A549 (cell line): ENCODE results near the gene RHBDL2.

Experiments used
- CEBPB ChIP-seq, 2 experiments: fragments of >200 bp in 1 of 2; sonication (Bioruptor Twin) in 1 of 2; formaldehyde crosslinking in 1 of 2; IDR thresholded peaks; 2 replicates each; pipeline ENCODE4 v1.6.1; 2012 to 2016
- CTCF ChIP-seq: fragments of >200 bp; sonication (Bioruptor Twin); formaldehyde crosslinking; IDR thresholded peaks from 3 replicates; pipeline ENCODE4 v1.5.1; 2016
- HES2 ChIP-seq: fragments of >200 bp; sonication (Bioruptor Twin); formaldehyde crosslinking; IDR thresholded peaks from 2 replicates; pipeline ENCODE4 v1.6.1; 2016
- JUN ChIP-seq, 2 experiments: fragments of >200 bp; sonication (Bioruptor Twin); formaldehyde crosslinking; IDR thresholded peaks; 2 replicates in 1 of 2; 3 replicates in 1 of 2; pipeline ENCODE4 v1.6.1; 2016 to 2017
- NR3C1 ChIP-seq: fragments of >200 bp; sonication (Bioruptor Twin); formaldehyde crosslinking; IDR thresholded peaks from 3 replicates; pipeline ENCODE4 v1.6.1; 2017
- POLR2A ChIP-seq: IDR thresholded peaks from 2 replicates; pipeline ENCODE4 v1.6.1; 2012; ENCODE audit warnings: mild to moderate bottlenecking, low read length
- TF ChIP-seq, protein P1 (sequence below): fragments of 200-600 bp; sonication (generic); IDR thresholded peaks from 2 replicates; pipeline ENCODE4 v1.6.1; 2016; ENCODE audit warnings: antibody characterized with exemption, mild to moderate bottlenecking, moderate library complexity
- TF ChIP-seq, protein P2 (sequence below): fragments of >200 bp; sonication (Bioruptor Twin); formaldehyde crosslinking; IDR thresholded peaks from 3 replicates; pipeline ENCODE4 v1.6.1; 2016

- no peak for TF ChIP-seq CTCF
- TF ChIP-seq, protein P1, sequence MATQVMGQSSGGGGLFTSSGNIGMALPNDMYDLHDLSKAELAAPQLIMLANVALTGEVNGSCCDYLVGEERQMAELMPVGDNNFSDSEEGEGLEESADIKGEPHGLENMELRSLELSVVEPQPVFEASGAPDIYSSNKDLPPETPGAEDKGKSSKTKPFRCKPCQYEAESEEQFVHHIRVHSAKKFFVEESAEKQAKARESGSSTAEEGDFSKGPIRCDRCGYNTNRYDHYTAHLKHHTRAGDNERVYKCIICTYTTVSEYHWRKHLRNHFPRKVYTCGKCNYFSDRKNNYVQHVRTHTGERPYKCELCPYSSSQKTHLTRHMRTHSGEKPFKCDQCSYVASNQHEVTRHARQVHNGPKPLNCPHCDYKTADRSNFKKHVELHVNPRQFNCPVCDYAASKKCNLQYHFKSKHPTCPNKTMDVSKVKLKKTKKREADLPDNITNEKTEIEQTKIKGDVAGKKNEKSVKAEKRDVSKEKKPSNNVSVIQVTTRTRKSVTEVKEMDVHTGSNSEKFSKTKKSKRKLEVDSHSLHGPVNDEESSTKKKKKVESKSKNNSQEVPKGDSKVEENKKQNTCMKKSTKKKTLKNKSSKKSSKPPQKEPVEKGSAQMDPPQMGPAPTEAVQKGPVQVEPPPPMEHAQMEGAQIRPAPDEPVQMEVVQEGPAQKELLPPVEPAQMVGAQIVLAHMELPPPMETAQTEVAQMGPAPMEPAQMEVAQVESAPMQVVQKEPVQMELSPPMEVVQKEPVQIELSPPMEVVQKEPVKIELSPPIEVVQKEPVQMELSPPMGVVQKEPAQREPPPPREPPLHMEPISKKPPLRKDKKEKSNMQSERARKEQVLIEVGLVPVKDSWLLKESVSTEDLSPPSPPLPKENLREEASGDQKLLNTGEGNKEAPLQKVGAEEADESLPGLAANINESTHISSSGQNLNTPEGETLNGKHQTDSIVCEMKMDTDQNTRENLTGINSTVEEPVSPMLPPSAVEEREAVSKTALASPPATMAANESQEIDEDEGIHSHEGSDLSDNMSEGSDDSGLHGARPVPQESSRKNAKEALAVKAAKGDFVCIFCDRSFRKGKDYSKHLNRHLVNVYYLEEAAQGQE = no peak
- no peak for TF ChIP-seq POLR2A
- TF ChIP-seq JUN (IDR thresholded peaks at IDR 0.05) = no peak
- TF ChIP-seq HES2 = no peak
- TF ChIP-seq, protein P2, sequence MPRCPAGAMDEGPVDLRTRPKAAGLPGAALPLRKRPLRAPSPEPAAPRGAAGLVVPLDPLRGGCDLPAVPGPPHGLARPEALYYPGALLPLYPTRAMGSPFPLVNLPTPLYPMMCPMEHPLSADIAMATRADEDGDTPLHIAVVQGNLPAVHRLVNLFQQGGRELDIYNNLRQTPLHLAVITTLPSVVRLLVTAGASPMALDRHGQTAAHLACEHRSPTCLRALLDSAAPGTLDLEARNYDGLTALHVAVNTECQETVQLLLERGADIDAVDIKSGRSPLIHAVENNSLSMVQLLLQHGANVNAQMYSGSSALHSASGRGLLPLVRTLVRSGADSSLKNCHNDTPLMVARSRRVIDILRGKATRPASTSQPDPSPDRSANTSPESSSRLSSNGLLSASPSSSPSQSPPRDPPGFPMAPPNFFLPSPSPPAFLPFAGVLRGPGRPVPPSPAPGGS = no peak
- TF ChIP-seq CEBPB (IDR thresholded peaks at IDR 0.05) = no peak
- no peak for TF ChIP-seq NR3C1
Measured at GRCh38 chr1:38918568-38918967, 23.1 kb downstream of the RHBDL2 start.
